H1 (cell line): ENCODE results near the gene PRAMEF18. TPM values are rescaled to one million over a fixed set of nuclear protein-coding genes. Genes with fewer than 3 reads are reported as not detected.
"Not testable (repeated sequence)": the region's sequence is repeated elsewhere in the genome, so short reads cannot be mapped to it uniquely, and the experiment has no call there.

Experiments used
- CTCF ChIA-PET: fragments of 300-600 bp; sonication (Branson Sonifier 250); formaldehyde crosslinking; loops from one replicate; lab custom pipeline; 2021; ENCODE audit not compliant: partially characterized antibody; lab: Charles Lee
- POLR2A ChIA-PET: fragments of 300-600 bp; sonication (Branson Sonifier 250); formaldehyde crosslinking; loops from one replicate; lab custom pipeline; 2021; ENCODE audit warnings: inconsistent platforms; ENCODE audit not compliant: partially characterized antibody; lab: Charles Lee
- DNase-seq, 2 experiments: peaks; one replicate each; pipeline versions ENCODE4 v3.0.0 to v3.0.0-alpha.2; 2010 to 2022; ENCODE audit warnings: low spot score in 2 of 2, low read depth in 1 of 2, mixed read lengths in 1 of 2
- FAIRE-seq: peaks from 2 replicates; lab custom pipeline; 2011; peaks lifted over from hg19 to GRCh38; lab: Jason Lieb, UNC
- H2AFZ ChIP-seq: 2 replicates; pipeline ENCODE4 v1.8.1; 2012; ENCODE audit warnings: low read length, inconsistent platforms
- H2AK5ac ChIP-seq: 2 replicates; pipeline ENCODE4 v1.6.1; 2013; ENCODE audit warnings: low read depth, low read length
- H2BK120ac ChIP-seq: replicated peaks from 2 replicates; pipeline ENCODE3; 2013; ENCODE audit warnings: low read depth, low read length, inconsistent platforms
- H2BK12ac ChIP-seq: 2 replicates; pipeline ENCODE4 v1.6.1; 2013; ENCODE audit warnings: low read depth, low read length
- H2BK15ac ChIP-seq: 2 replicates; pipeline ENCODE4 v1.6.1; 2013; ENCODE audit warnings: low read length
- H2BK20ac ChIP-seq: 2 replicates; pipeline ENCODE4 v1.6.1; 2013; ENCODE audit warnings: low read length
- H2BK5ac ChIP-seq: 2 replicates; pipeline ENCODE4 v1.6.1; 2013; ENCODE audit warnings: low read depth, low read length
- H3K14ac ChIP-seq: 2 replicates; pipeline ENCODE4 v1.6.1; 2013; ENCODE audit warnings: inconsistent platforms; ENCODE audit not compliant: insufficient read length
- H3K18ac ChIP-seq: 2 replicates; pipeline ENCODE4 v1.6.1; 2013; ENCODE audit warnings: low read length; ENCODE audit errors: extremely low read depth
- H3K23ac ChIP-seq: 2 replicates; pipeline ENCODE4 v1.6.1; 2013; ENCODE audit warnings: inconsistent platforms; ENCODE audit not compliant: insufficient read length
- H3K23me2 ChIP-seq: 2 replicates; pipeline ENCODE4 v1.6.1; 2013; ENCODE audit warnings: low read depth, low read length
- H3K27ac ChIP-seq: 2 replicates; pipeline ENCODE4 v1.6.1; 2011; ENCODE audit warnings: low read depth, low read length, inconsistent platforms
- H3K27me3 ChIP-seq, 4 experiments: replicated peaks in 1 of 4; 1 replicate in 1 of 4; 2 replicates in 3 of 4; pipeline versions ENCODE4 v1.6.1 to v1.8.1; 2011 to 2013; ENCODE audit warnings: low read length in 3 of 4, mild to moderate bottlenecking in 3 of 4, inconsistent platforms in 2 of 4, mixed read lengths in 2 of 4, moderate library complexity in 1 of 4; ENCODE audit not compliant: control insufficient read depth in 3 of 4, insufficient read depth in 3 of 4; ENCODE audit errors: extremely low read depth in 1 of 4
- H3K36me3 ChIP-seq, 4 experiments: 2 replicates each; pipeline versions ENCODE4 v1.6.1 to v1.8.1; 2011 to 2013; ENCODE audit warnings: mild to moderate bottlenecking in 4 of 4, low read length in 3 of 4, moderate library complexity in 2 of 4, control low read depth in 1 of 4, inconsistent platforms in 1 of 4; ENCODE audit not compliant: insufficient read depth in 4 of 4, control insufficient read depth in 2 of 4
- H3K4ac ChIP-seq: replicated peaks from 2 replicates; pipeline ENCODE3; 2013; ENCODE audit warnings: low read length, low read depth, mixed read lengths, inconsistent platforms; ENCODE audit not compliant: insufficient read length
- H3K4me1 ChIP-seq, 4 experiments: replicated peaks in 1 of 4; 1 replicate in 1 of 4; 2 replicates in 3 of 4; pipeline versions ENCODE4 v1.6.1 to v1.8.1; 2011 to 2013; ENCODE audit warnings: low read length in 3 of 4, inconsistent platforms in 2 of 4, mixed read lengths in 1 of 4; ENCODE audit not compliant: insufficient read depth in 4 of 4, control insufficient read depth in 3 of 4
- H3K4me2 ChIP-seq, 2 experiments: 2 replicates each; pipeline versions ENCODE4 v1.6.1 to v1.8.1; 2011 to 2013; ENCODE audit warnings: low read depth in 2 of 2, low read length in 2 of 2, control low read depth in 1 of 2, inconsistent platforms in 1 of 2, mild to moderate bottlenecking in 1 of 2; ENCODE audit not compliant: insufficient read depth in 1 of 2
- H3K4me3 ChIP-seq, 4 experiments: fragments of 200-600, 300-600 bp in 1 of 4; sonication (generic), shearing (Covaris generic), sonication (Bioruptor Twin) in 1 of 4; 2 replicates each; pipeline versions ENCODE4 v1.5.1 to v1.8.1; 2011 to 2016; ENCODE audit warnings: low read length in 4 of 4, low read depth in 3 of 4, control low read depth in 2 of 4, inconsistent platforms in 2 of 4, mild to moderate bottlenecking in 2 of 4, mixed read lengths in 1 of 4, moderate library complexity in 1 of 4; ENCODE audit not compliant: insufficient read depth in 2 of 4; ENCODE audit errors: extremely low read depth in 1 of 4
- H3K56ac ChIP-seq: replicated peaks from 2 replicates; pipeline ENCODE3; 2013; ENCODE audit warnings: low read depth, mild to moderate bottlenecking, mixed read lengths, low read length, inconsistent platforms; ENCODE audit not compliant: insufficient read length
- H3K79me1 ChIP-seq: 2 replicates; pipeline ENCODE4 v1.6.1; 2013; ENCODE audit warnings: low read depth, low read length, control low read depth
- H3K79me2 ChIP-seq, 2 experiments: 2 replicates each; pipeline versions ENCODE4 v1.6.1 to v1.8.1; 2012 to 2013; ENCODE audit warnings: low read length in 2 of 2, mild to moderate bottlenecking in 2 of 2, inconsistent platforms in 1 of 2; ENCODE audit not compliant: insufficient read depth in 2 of 2, control insufficient read depth in 1 of 2
- H3K9ac ChIP-seq, 4 experiments: replicated peaks in 1 of 4; 1 replicate in 1 of 4; 2 replicates in 3 of 4; pipeline versions ENCODE4 v1.6.1 to v1.8.1; 2011 to 2013; ENCODE audit warnings: low read depth in 3 of 4, low read length in 3 of 4, control low read depth in 2 of 4, mild to moderate bottlenecking in 2 of 4, moderate library complexity in 2 of 4, inconsistent platforms in 1 of 4; ENCODE audit errors: extremely low read depth in 1 of 4
- H3K9me3 ChIP-seq, 2 experiments: 2 replicates each; pipeline versions ENCODE4 v1.6.1 to v1.8.1; 2012 to 2013; ENCODE audit warnings: mild to moderate bottlenecking in 2 of 2, moderate library complexity in 2 of 2, control low read depth in 1 of 2, inconsistent platforms in 1 of 2, low read depth in 1 of 2, low read length in 1 of 2, mixed read lengths in 1 of 2; ENCODE audit not compliant: insufficient read depth in 2 of 2
- H4K20me1 ChIP-seq, 2 experiments: replicated peaks in 1 of 2; 2 replicates each; pipeline versions ENCODE3 to v1.8.1; 2011 to 2013; ENCODE audit warnings: inconsistent platforms in 2 of 2, low read length in 2 of 2, mild to moderate bottlenecking in 1 of 2; ENCODE audit not compliant: insufficient read depth in 2 of 2, control insufficient read depth in 1 of 2
- H4K5ac ChIP-seq: 2 replicates; pipeline ENCODE4 v1.6.1; 2013; ENCODE audit warnings: low read length, low read depth, mixed read lengths, inconsistent platforms; ENCODE audit not compliant: insufficient read length
- H4K8ac ChIP-seq: 2 replicates; pipeline ENCODE4 v1.8.0; 2013; ENCODE audit warnings: mild to moderate bottlenecking, moderate library complexity, low read length, inconsistent platforms; ENCODE audit not compliant: insufficient read depth; ENCODE audit errors: extremely low read depth
- H4K91ac ChIP-seq: replicated peaks from 2 replicates; pipeline ENCODE3; 2013; ENCODE audit warnings: low read length, mixed read lengths, inconsistent platforms; ENCODE audit not compliant: insufficient read length
- WGBS, 2 experiments: shearing (Covaris generic) in 1 of 2; methylation state at CpG; one replicate each; pipeline versions ENCODE4 v1.1.6 to v1.1.7; 2013 to 2015; ENCODE audit warnings: low lambda C conversion rate in 2 of 2, mixed read lengths in 2 of 2, inconsistent platforms in 1 of 2, low coverage in 1 of 2, missing lambda C conversion rate in 1 of 2; ENCODE audit not compliant: insufficient replicate concordance in 2 of 2, insufficient coverage in 1 of 2, insufficient read length in 1 of 2; ENCODE audit errors: extremely low coverage in 1 of 2, missing lambda C conversion rate in 1 of 2; 5-methylcytosine and 5-hydroxymethylcytosine counted together
- polyA plus RNA-seq, 7 experiments: library from polyadenylated mRNA; depleted of rRNA in 3 of 7; stranded (reverse) in 5 of 7; unstranded in 2 of 7; fragments of >200 nt in 5 of 7; fragments of 200-250 nt in 2 of 7; gene quantifications; 1 replicate in 5 of 7; 2 replicates in 1 of 7; 4 replicates in 1 of 7; pipeline versions ENCODE4 v1.2.1 to v1.2.3, GENCODE V29; 2011 to 2013; ENCODE audit warnings: missing spikeins in 2 of 7, mixed read lengths in 2 of 7
- total RNA-seq: library from RNA; stranded (reverse); fragmentation: NEBNext Ultra II Directional; extraction: Animal tissue kit (Norgen Biotek cat#: 25700); gene quantifications from 2 replicates; pipeline ENCODE4 v1.2.1, GENCODE V29; 2021

PRAMEF18 gene
- total and polyA plus RNA-seq, 2 of the 8 experiments (the other 6 are each of a cell fraction or from before 2014, with no cell fraction given): not detected

GRCh38 chr1:13230601-13231000 lies 4.6 kb upstream of the PRAMEF18 start:
- H2AFZ ChIP-seq, H3K23ac ChIP-seq, H3K56ac ChIP-seq, H3K23me2 ChIP-seq, H2BK5ac ChIP-seq, H3K79me1 ChIP-seq, H4K91ac ChIP-seq, H3K9ac ChIP-seq, H3K27ac ChIP-seq, H3K27me3 ChIP-seq, H4K8ac ChIP-seq, H3K18ac ChIP-seq, H2BK15ac ChIP-seq, FAIRE-seq, H3K14ac ChIP-seq, H2BK20ac ChIP-seq, H3K79me2 ChIP-seq, H3K36me3 ChIP-seq, H2BK12ac ChIP-seq, DNase-seq, POLR2A ChIA-PET, H4K20me1 ChIP-seq, H3K4me2 ChIP-seq, H3K4ac ChIP-seq, H2AK5ac ChIP-seq, H3K4me1 ChIP-seq, H2BK120ac ChIP-seq, H3K4me3 ChIP-seq, H4K5ac ChIP-seq: not testable (repeated sequence)
- 90% methylated on average over 2 of the region's 2 CpGs; no CpG with 5 or more reads in 1 of the 2 experiments for WGBS, 2 experiments
- peaks cover 60 to 77% of the 10 kb centered on the region in 2 experiments for H3K9me3 ChIP-seq
- CTCF ChIA-PET: interaction anchor here (0.6 kb wide), 1 partner anchor 1062 kb away, joined by 5 read pairs; no protein-coding TSS in a partner anchor

- H2BK12ac ChIP-seq, H4K91ac ChIP-seq, H4K8ac ChIP-seq, POLR2A ChIA-PET, H2BK120ac ChIP-seq, H3K27me3 ChIP-seq, H2BK5ac ChIP-seq, H3K79me2 ChIP-seq, H3K27ac ChIP-seq, H3K56ac ChIP-seq, H3K23ac ChIP-seq, H3K4me2 ChIP-seq, H3K14ac ChIP-seq, H2BK20ac ChIP-seq, H2AFZ ChIP-seq, H3K23me2 ChIP-seq, H4K5ac ChIP-seq, H3K36me3 ChIP-seq, H2AK5ac ChIP-seq, DNase-seq, H3K79me1 ChIP-seq, H3K18ac ChIP-seq, H3K4ac ChIP-seq, H4K20me1 ChIP-seq, H3K4me3 ChIP-seq, H3K4me1 ChIP-seq, FAIRE-seq, H2BK15ac ChIP-seq, H3K9ac ChIP-seq: not testable (repeated sequence)
- CTCF ChIA-PET: interaction anchor here (0.6 kb wide), 1 partner anchor 1062 kb away, joined by 5 read pairs; no protein-coding TSS in a partner anchor
- 72% methylated on average over 5 of the region's 5 CpGs; no CpG with 5 or more reads in 1 of the 2 experiments for WGBS, 2 experiments
- H3K9me3 ChIP-seq: peaks cover 60 to 76% of the 10 kb centered on the region in 2 experiments
These were observed 4.1 kb upstream of the PRAMEF18 start for GRCh38 chr1:13230096-13230495.
